K562 (cell line): ENCODE measurements around the gene RALGAPA2. TPM values are rescaled to one million over a fixed set of nuclear protein-coding genes. Genes with fewer than 3 reads are reported as not detected.

Source experiments
- ATAC-seq: fragments of 200-7000 bp; cut with Tn5 transposase; 3 replicates; pipeline ENCODE4 v1.9.1; 2020; ENCODE audit warnings: moderate library complexity
- BruUV-seq: library from RNA; stranded (reverse); fragments of 400-500 nt; replicated peaks from 2 replicates; lab custom pipeline; 2021; lab: Mats Ljungman, UMichigan
- CTCF ChIA-PET: fragments of 300-600 bp; formaldehyde crosslinking; extraction: SDS; loops from one replicate; lab custom pipeline; 2021; ENCODE audit warnings: low intra/inter-chr PET ratio; lab: Yijun Ruan, JAX
- POLR2A ChIA-PET: fragments of 300-600, 350-650 bp; sonication (Branson Sonifier 250); formaldehyde crosslinking; extraction: SDS; loops from one replicate; lab custom pipeline; 2021; ENCODE audit warnings: antibody characterized with exemption, inconsistent platforms; lab: Yijun Ruan, JAX
- DNase-seq, 4 experiments: peaks; one replicate each; pipeline versions ENCODE4 v3.0.0 to v3.0.0-alpha.2; 2011 to 2018; ENCODE audit warnings: low spot score in 3 of 4, mixed read lengths in 3 of 4; ENCODE audit errors: extremely low read depth in 1 of 4
- FAIRE-seq: peaks from 2 replicates; lab custom pipeline; 2011; peaks lifted over from hg19 to GRCh38; lab: Jason Lieb, UNC
- H2AFZ ChIP-seq: 2 replicates; pipeline ENCODE4 v1.6.0; 2011; ENCODE audit warnings: low read depth, low read length, control low read depth, inconsistent platforms
- H3K27ac ChIP-seq: fragments of 200-600 bp; 3 replicates; pipeline ENCODE4 v1.8.0; 2011; ENCODE audit warnings: low read depth, mild to moderate bottlenecking, control low read depth, inconsistent platforms, low read length, moderate library complexity, mixed read lengths; ENCODE audit errors: extremely low read depth
- H3K27me3 ChIP-seq, 2 experiments: fragments of 300-600 bp in 1 of 2; 2 replicates in 1 of 2; 3 replicates in 1 of 2; pipeline versions ENCODE4 v1.6.0 to v1.8.0; 2011; ENCODE audit warnings: inconsistent platforms in 2 of 2, low read length in 2 of 2, mild to moderate bottlenecking in 1 of 2, mixed read lengths in 1 of 2, moderate library complexity in 1 of 2; ENCODE audit not compliant: control insufficient read depth in 2 of 2, insufficient read depth in 2 of 2
- H3K36me3 ChIP-seq: fragments of 300-600 bp; 3 replicates; pipeline ENCODE4 v1.8.0; 2011; ENCODE audit warnings: mild to moderate bottlenecking, low read length, inconsistent platforms; ENCODE audit not compliant: control insufficient read depth, insufficient read depth
- H3K4me1 ChIP-seq, 2 experiments: fragments of 200-600 bp in 1 of 2; replicated peaks in 1 of 2; 2 replicates in 1 of 2; 3 replicates in 1 of 2; pipeline versions ENCODE4 v1.5.1 to v1.8.0; 2011; ENCODE audit warnings: inconsistent platforms in 2 of 2, low read length in 2 of 2, mild to moderate bottlenecking in 1 of 2, mixed read lengths in 1 of 2, moderate library complexity in 1 of 2; ENCODE audit not compliant: control insufficient read depth in 2 of 2, insufficient read depth in 2 of 2
- H3K4me2 ChIP-seq: 2 replicates; pipeline ENCODE4 v1.6.1; 2011; ENCODE audit warnings: low read length, control low read depth, inconsistent platforms, mixed read lengths; ENCODE audit not compliant: insufficient read depth
- H3K4me3 ChIP-seq: fragments of 200-600 bp; sonication (generic), shearing (Covaris generic); 2 replicates; pipeline ENCODE4 v1.5.1; 2016; ENCODE audit warnings: control low read depth, inconsistent platforms
- H3K79me2 ChIP-seq: fragments of 200-600 bp; 3 replicates; pipeline ENCODE4 v1.8.0; 2011; ENCODE audit warnings: low read length, inconsistent platforms; ENCODE audit not compliant: control insufficient read depth, insufficient read depth
- H3K9ac ChIP-seq, 2 experiments: 2 replicates each; pipeline versions ENCODE4 v1.6.0 to v1.6.1; 2011; ENCODE audit warnings: low read depth in 2 of 2, low read length in 2 of 2, control low read depth in 1 of 2, inconsistent platforms in 1 of 2, mild to moderate bottlenecking in 1 of 2, mixed read lengths in 1 of 2; ENCODE audit not compliant: insufficient read depth in 1 of 2
- H3K9me1 ChIP-seq: one replicate; pipeline ENCODE4 v1.6.0; 2011; ENCODE audit warnings: inconsistent platforms, mild to moderate bottlenecking, low read length, moderate library complexity; ENCODE audit not compliant: control insufficient read depth, insufficient read depth
- H3K9me3 ChIP-seq: replicated peaks from 2 replicates; pipeline ENCODE4 v1.5.1; 2011; ENCODE audit warnings: low read depth, low read length, inconsistent platforms; ENCODE audit not compliant: control insufficient read depth, insufficient read depth
- H4K20me1 ChIP-seq: replicated peaks from 2 replicates; pipeline ENCODE4 v1.6.1; 2011; ENCODE audit warnings: low read length, inconsistent platforms, mixed read lengths; ENCODE audit not compliant: control insufficient read depth, insufficient read depth
- C11orf30 ChIP-seq: fragments of 450-650 bp; IDR thresholded peaks from 2 replicates; pipeline ENCODE4 v1.6.1; 2016; ENCODE audit warnings: low read depth, mild to moderate bottlenecking
- FOXO4 ChIP-seq: fragments of 450-650 bp; formaldehyde crosslinking; IDR thresholded peaks from 2 replicates; pipeline ENCODE4 v1.4.0; 2020; ENCODE audit warnings: mild to moderate bottlenecking, moderate library complexity
- HDGF ChIP-seq: fragments of 450-650 bp; IDR thresholded peaks from 2 replicates; pipeline ENCODE4 v1.6.1; 2016
- MCM3 ChIP-seq: fragments of 450-650 bp; IDR thresholded peaks from 2 replicates; pipeline ENCODE4 v1.6.1; 2016
- MTA3 ChIP-seq: fragments of 450-650 bp; formaldehyde crosslinking; IDR thresholded peaks from 2 replicates; pipeline ENCODE4 v1.6.1; 2017; ENCODE audit warnings: mild to moderate bottlenecking, borderline replicate concordance
- NR0B1 ChIP-seq: fragments of 450-650 bp; IDR thresholded peaks from one replicate; pipeline ENCODE4 v1.6.1; 2018; ENCODE audit warnings: mild to moderate bottlenecking, moderate library complexity; ENCODE audit not compliant: partially characterized antibody
- POLR2AphosphoS5 ChIP-seq: IDR thresholded peaks from 2 replicates; pipeline ENCODE4 v1.6.1; 2011; ENCODE audit warnings: mild to moderate bottlenecking, low read depth, low read length, moderate library complexity; ENCODE audit not compliant: control insufficient read depth, insufficient read depth
- RFX5 ChIP-seq: IDR thresholded peaks from 2 replicates; pipeline ENCODE4 v1.6.1; 2011; ENCODE audit warnings: low read depth, mild to moderate bottlenecking, improper control_type of control experiment, low read length
- SIN3B ChIP-seq: fragments of 450-650 bp; IDR thresholded peaks from 2 replicates; pipeline ENCODE4 v1.6.1; 2017; ENCODE audit warnings: low read depth, mild to moderate bottlenecking, moderate library complexity
- SMAD2 ChIP-seq: fragments of 150-350 bp; IDR thresholded peaks from 2 replicates; pipeline ENCODE4 v1.6.1; 2014; ENCODE audit warnings: low read depth, mild to moderate bottlenecking, low read length
- STAG1 ChIP-seq: sonication (generic); formaldehyde crosslinking; IDR thresholded peaks from 2 replicates; pipeline ENCODE4 v1.5.0; 2020; ENCODE audit warnings: missing genetic modification reagents, borderline replicate concordance
- VEZF1 ChIP-seq: fragments of 200-800 bp; sonication (Bioruptor generic); IDR thresholded peaks from 2 replicates; pipeline ENCODE4 v1.6.1; 2017; ENCODE audit warnings: missing genetic modification characterization, missing compliant biosample characterization
- ZNF143 ChIP-seq: sonication (generic); formaldehyde crosslinking; IDR thresholded peaks from 2 replicates; pipeline ENCODE4 v1.9.0; 2022; ENCODE audit warnings: mild to moderate bottlenecking, missing genetic modification reagents
- ZNF197 ChIP-seq: fragments of 200-800 bp; sonication (Bioruptor generic); IDR thresholded peaks from 2 replicates; pipeline ENCODE4 v1.6.1; 2016; ENCODE audit warnings: low read depth, missing genetic modification characterization, missing compliant biosample characterization
- ZNF436 ChIP-seq: fragments of 250-450, 450-650 bp; sonication (Bioruptor Pico); formaldehyde crosslinking; IDR thresholded peaks from 2 replicates; pipeline ENCODE4 v1.7.0; 2020; ENCODE audit warnings: mild to moderate bottlenecking
- ZNF511 ChIP-seq: sonication (generic); formaldehyde crosslinking; IDR thresholded peaks from 2 replicates; pipeline ENCODE4 v1.8.0; 2022; ENCODE audit warnings: mild to moderate bottlenecking, missing genetic modification reagents
- WGBS: fragments of 100-300 bp; shearing (Covaris generic); methylation state at CpG from one replicate; pipeline ENCODE4 v1.1.6; 2016; ENCODE audit warnings: low coverage, mixed read lengths; ENCODE audit not compliant: insufficient coverage; ENCODE audit errors: missing lambda C conversion rate; 5-methylcytosine and 5-hydroxymethylcytosine counted together
- in situ Hi-C: fragments of 300-500 bp; cut with MboI; formaldehyde crosslinking; loops from 4 replicates; pipeline ENCODE4 v1.15.0; 2018; ENCODE audit warnings: inconsistent platforms, mixed read lengths
- intact Hi-C: fragments of 100-400 bp; cut with micrococcal nuclease; formaldehyde crosslinking; loops from 2 replicates; pipeline ENCODE4 v1.14.2; 2022
- polyA plus RNA-seq, 8 experiments: library from polyadenylated mRNA; depleted of rRNA in 4 of 8; stranded (reverse) in 5 of 8; unstranded in 3 of 8; fragments of >200 nt; fragmentation: Nextera tagmentation in 2 of 8; fragmentation: Illumina TruSeq in 1 of 8; extraction: Ambion mirVana in 2 of 8; extraction: Trizol in 1 of 8; gene quantifications; 2 replicates each; pipeline versions ENCODE4 v1.2.1 to v1.2.3, GENCODE V29; 2011 to 2014; ENCODE audit warnings: inconsistent platforms in 1 of 8, missing spikeins in 1 of 8
- total RNA-seq, 7 experiments: library from RNA; depleted of rRNA in 6 of 7; stranded (reverse); fragments of >200 nt in 6 of 7; fragmentation: Illumina TruSeq in 2 of 7; extraction: Trizol in 2 of 7; gene quantifications; 2 replicates each; pipeline versions ENCODE4 v1.2.1 to v1.2.3, GENCODE V29; 2011 to 2021; ENCODE audit warnings: low replicate concordance in 1 of 7

The RALGAPA2 gene
- total and polyA plus RNA-seq, 9 of the 15 experiments (the other 6 are each of a cell fraction or from before 2014, with no cell fraction given): 0.35 to 2.7 (median 1.4) TPM

- TF ChIP-seq MTA3: no peak
- TF ChIP-seq HDGF: no peak
- TF ChIP-seq ZNF511 (CRISPR knock-in tag): no peak
- no peak for TF ChIP-seq MCM3
- TF ChIP-seq POLR2AphosphoS5: no peak
- TF ChIP-seq C11orf30: no peak
- no peak for TF ChIP-seq FOXO4 (CRISPR knock-in tag)
- TF ChIP-seq, all 486 proteins: peak for 0
These were observed 299.7 kb downstream of the RALGAPA2 start (continued) for GRCh38 chr20:20412750-20413149.

GRCh38 chr20:20411836-20412235 lies 300.6 kb downstream of the RALGAPA2 start:
- ChIA-PET POLR2A (no interaction called here), CTCF (no interaction called here)
- TF ChIP-seq ZNF143 (no peak), VEZF1 (CRISPR knock-in tag) (no peak), ZNF436 (CRISPR knock-in tag) (no peak), RFX5 (no peak), ZNF197 (CRISPR knock-in tag) (no peak), SMAD2 (no peak), SIN3B (no peak), STAG1 (CRISPR knock-in tag) (no peak), NR0B1 (no peak)
- no peaks in the 10 kb centered on the region for H3K9me1 ChIP-seq
- H4K20me1 ChIP-seq: no peaks in the 10 kb centered on the region; the same call in 1 of the 2 replicates
- H3K27me3 ChIP-seq: peaks cover 0 to 9% of the 10 kb centered on the region in 2 experiments; a peak in 3 of 5 replicates
- 16% methylated on average over 16 of the region's 17 CpGs for WGBS
- H3K4me3 ChIP-seq: no peak overlapping the region
- in situ Hi-C loops: no loop called here
- H3K36me3 ChIP-seq: no peaks in the 10 kb centered on the region
- no peaks in the 10 kb centered on the region for H3K4me1 ChIP-seq
- FAIRE-seq (no peak), DNase-seq (no peak), ATAC-seq (no peak)
- no TSS peak for BruUV-seq
- no peak overlapping the region for H3K9ac ChIP-seq
- no peak overlapping the region for H2AFZ ChIP-seq
- H3K4me2 ChIP-seq: no peak overlapping the region
- H3K9me3 ChIP-seq: no peaks in the 10 kb centered on the region
- no peaks in the 10 kb centered on the region for H3K79me2 ChIP-seq
- H3K27ac ChIP-seq: no peak overlapping the region
- intact Hi-C loops: no loop called here
